IMR-90 (cell line): ENCODE data around the gene MPRIP. TPM values are rescaled to one million over a fixed set of nuclear protein-coding genes. Genes with fewer than 3 reads are reported as not detected.

Source experiments
- ATAC-seq: fragments of 200-7000 bp; cut with Tn5 transposase; 2 replicates; pipeline ENCODE4 v1.9.1; 2020; ENCODE audit warnings: low read depth, mild to moderate bottlenecking, moderate library complexity
- BruUV-seq: library from RNA; stranded (reverse); fragments of 400-500 nt; replicated peaks from 2 replicates; lab custom pipeline; 2021; lab: Mats Ljungman, UMichigan
- CTCF ChIA-PET: fragments of 300-600 bp; formaldehyde crosslinking; extraction: SDS; loops from one replicate; lab custom pipeline; 2021; ENCODE audit warnings: antibody characterized with exemption; lab: Yijun Ruan, JAX
- POLR2A ChIA-PET: fragments of 300-600 bp; sonication (Branson Sonifier 250); formaldehyde crosslinking; loops from one replicate; lab custom pipeline; 2022; ENCODE audit warnings: antibody characterized with exemption; ENCODE audit not compliant: unreplicated experiment; lab: Charles Lee
- DNase-seq: peaks from one replicate; pipeline ENCODE4 v3.0.0; 2013
- H2AFZ ChIP-seq: replicated peaks from 2 replicates; pipeline ENCODE3; 2013; ENCODE audit warnings: low read length, mild to moderate bottlenecking; ENCODE audit not compliant: poor library complexity
- H2AK5ac ChIP-seq: 2 replicates; pipeline ENCODE4 v1.6.1; 2013; ENCODE audit warnings: low read depth, low read length, inconsistent platforms
- H2AK9ac ChIP-seq: replicated peaks from 2 replicates; pipeline ENCODE3; 2013; ENCODE audit warnings: mild to moderate bottlenecking, low read depth, low read length, moderate library complexity; ENCODE audit not compliant: poor library complexity
- H2BK120ac ChIP-seq: 2 replicates; pipeline ENCODE4 v1.6.1; 2013; ENCODE audit warnings: low read depth, low read length, inconsistent platforms
- H2BK15ac ChIP-seq: 3 replicates; pipeline ENCODE4 v1.6.1; 2013; ENCODE audit warnings: low read depth, low read length, inconsistent platforms
- H2BK20ac ChIP-seq: 2 replicates; pipeline ENCODE4 v1.6.1; 2013; ENCODE audit warnings: low read depth, mild to moderate bottlenecking, inconsistent platforms, low read length, moderate library complexity
- H2BK5ac ChIP-seq: 2 replicates; pipeline ENCODE4 v1.6.1; 2013; ENCODE audit warnings: mild to moderate bottlenecking, low read depth, low read length, inconsistent platforms; ENCODE audit not compliant: poor library complexity, severe bottlenecking
- H3K14ac ChIP-seq: replicated peaks from 2 replicates; pipeline ENCODE4 v1.6.1; 2013; ENCODE audit warnings: low read depth, low read length, inconsistent platforms
- H3K18ac ChIP-seq: 2 replicates; pipeline ENCODE4 v1.6.1; 2013; ENCODE audit warnings: low read depth, low read length, control low read depth
- H3K23ac ChIP-seq: 2 replicates; pipeline ENCODE4 v1.6.1; 2013; ENCODE audit warnings: low read depth, low read length, inconsistent platforms
- H3K27ac ChIP-seq: 2 replicates; pipeline ENCODE4 v1.5.1; 2013; ENCODE audit warnings: mild to moderate bottlenecking, control low read depth, low read length; ENCODE audit not compliant: insufficient read depth
- H3K27me3 ChIP-seq: 2 replicates; pipeline ENCODE4 v1.6.1; 2013; ENCODE audit warnings: low read length; ENCODE audit not compliant: control insufficient read depth, insufficient read depth
- H3K36me3 ChIP-seq: 2 replicates; pipeline ENCODE4 v1.6.1; 2013; ENCODE audit warnings: low read length, mixed read lengths; ENCODE audit not compliant: control insufficient read depth, insufficient read depth
- H3K4ac ChIP-seq: 2 replicates; pipeline ENCODE4 v1.6.1; 2013; ENCODE audit warnings: low read depth, low read length, inconsistent platforms
- H3K4me1 ChIP-seq: 2 replicates; pipeline ENCODE4 v1.6.1; 2013; ENCODE audit warnings: low read length, mixed read lengths; ENCODE audit not compliant: control insufficient read depth, insufficient read depth
- H3K4me2 ChIP-seq: 2 replicates; pipeline ENCODE4 v1.6.1; 2013; ENCODE audit warnings: low read depth, mild to moderate bottlenecking, control low read depth, low read length, moderate library complexity
- H3K4me3 ChIP-seq: 2 replicates; pipeline ENCODE4 v1.5.1; 2013; ENCODE audit warnings: low read depth, mild to moderate bottlenecking, control low read depth, low read length, moderate library complexity; ENCODE audit not compliant: insufficient read depth
- H3K56ac ChIP-seq: 2 replicates; pipeline ENCODE4 v1.6.1; 2013; ENCODE audit warnings: low read length, inconsistent platforms; ENCODE audit not compliant: insufficient read depth; ENCODE audit errors: extremely low read depth
- H3K79me1 ChIP-seq, 2 experiments: 2 replicates each; pipeline ENCODE4 v1.6.1; 2013; ENCODE audit warnings: low read length in 2 of 2, inconsistent platforms in 1 of 2, low read depth in 1 of 2
- H3K9ac ChIP-seq: 2 replicates; pipeline ENCODE4 v1.6.1; 2013; ENCODE audit warnings: low read depth, low read length, control low read depth
- H3K9me1 ChIP-seq: 2 replicates; pipeline ENCODE4 v1.6.1; 2013; ENCODE audit warnings: low read length, inconsistent platforms; ENCODE audit not compliant: insufficient read depth
- H3K9me3 ChIP-seq: 2 replicates; pipeline ENCODE4 v1.6.1; 2013; ENCODE audit warnings: low read length; ENCODE audit not compliant: control insufficient read depth, insufficient read depth
- H4K20me1 ChIP-seq: 2 replicates; pipeline ENCODE4 v1.6.1; 2013; ENCODE audit warnings: low read length, inconsistent platforms; ENCODE audit not compliant: insufficient read depth
- H4K5ac ChIP-seq: 2 replicates; pipeline ENCODE4 v1.6.1; 2013; ENCODE audit warnings: mild to moderate bottlenecking, low read depth, low read length, control low read depth
- H4K8ac ChIP-seq, 2 experiments: 2 replicates each; pipeline ENCODE4 v1.6.1; 2013; ENCODE audit warnings: low read depth in 2 of 2, low read length in 2 of 2, control low read depth in 1 of 2, inconsistent platforms in 1 of 2
- H4K91ac ChIP-seq: 2 replicates; pipeline ENCODE4 v1.6.1; 2013; ENCODE audit warnings: low read depth, low read length, inconsistent platforms; ENCODE audit not compliant: insufficient read depth
- BHLHE40 ChIP-seq: fragments of 150-350 bp; IDR thresholded peaks from 2 replicates; pipeline ENCODE4 v1.6.1; 2016; ENCODE audit warnings: mild to moderate bottlenecking, low read depth, low read length
- CEBPB ChIP-seq: IDR thresholded peaks from 2 replicates; pipeline ENCODE4 v1.6.1; 2012; ENCODE audit warnings: low read depth, low read length, improper control_type of control experiment
- CHD1 ChIP-seq: IDR thresholded peaks from 2 replicates; pipeline ENCODE4 v1.6.1; 2012; ENCODE audit warnings: low read depth, low read length, improper control_type of control experiment
- NFE2L2 ChIP-seq: fragments of 150-350 bp; IDR thresholded peaks from 2 replicates; pipeline ENCODE4 v1.6.1; 2016; ENCODE audit warnings: low read depth, mild to moderate bottlenecking, low read length
- RAD21 ChIP-seq: IDR thresholded peaks from 2 replicates; pipeline ENCODE4 v1.6.1; 2012; ENCODE audit warnings: low read length, improper control_type of control experiment
- RFX5 ChIP-seq: IDR thresholded peaks from 2 replicates; pipeline ENCODE4 v1.8.0; 2012; ENCODE audit warnings: low read depth, mild to moderate bottlenecking, low read length, moderate library complexity
- WGBS, 2 experiments: methylation state at CpG; one replicate each; pipeline versions ENCODE4 v1.1.5 to v1.1.7; 2013; ENCODE audit warnings: missing lambda C conversion rate in 2 of 2; ENCODE audit not compliant: insufficient read length in 1 of 2; ENCODE audit errors: extremely low coverage in 2 of 2; 5-methylcytosine and 5-hydroxymethylcytosine counted together
- dilution Hi-C: fragments of 300-500 bp; cut with HindIII; formaldehyde crosslinking; loops from one replicate; pipeline ENCODE4 v1.14.3; 2018; ENCODE audit warnings: low sequenced_read_pairs; ENCODE audit not compliant: unreplicated experiment
- in situ Hi-C: fragments of 300-500 bp; cut with MboI; formaldehyde crosslinking; loops from 3 replicates; pipeline ENCODE4 v1.14.3; 2019; ENCODE audit warnings: low sequenced_read_pairs, inconsistent platforms, mixed read lengths
- intact Hi-C: fragments of 100-400 bp; cut with micrococcal nuclease; formaldehyde crosslinking; loops from 2 replicates; pipeline ENCODE4 v1.10.0; 2022
- polyA plus RNA-seq, 3 experiments: library from polyadenylated mRNA; depleted of rRNA; stranded (reverse); fragments of >200 nt; gene quantifications; 2 replicates each; pipeline ENCODE4 v1.2.3, GENCODE V29; 2012; ENCODE audit warnings: low replicate concordance in 1 of 3
- total RNA-seq: library from RNA; depleted of rRNA; stranded (reverse); fragments of >200 nt; gene quantifications from 2 replicates; pipeline ENCODE4 v1.2.3, GENCODE V29; 2012

Gene MPRIP
- total and polyA plus RNA-seq, 2 of the 4 experiments (the other 2 are of a cell fraction) = 111 to 149 TPM

- no peak overlapping the region for H3K23ac ChIP-seq
- ATAC-seq (no peak), DNase-seq (no peak)
- H3K18ac ChIP-seq = no peak overlapping the region
- H4K5ac ChIP-seq = no peak overlapping the region
- no TSS peak for BruUV-seq
- H2AK9ac ChIP-seq = no peak overlapping the region
- no peak overlapping the region for H2AK5ac ChIP-seq
- H3K36me3 ChIP-seq = peaks cover 72% of the 10 kb centered on the region
- dilution Hi-C loops = no loop called here
- no peak overlapping the region for H2AFZ ChIP-seq
- POLR2A ChIA-PET = no interaction called here
- peaks cover 4% of the 10 kb centered on the region; the same call in 1 of the 2 replicates for H3K9me1 ChIP-seq
- peaks cover 13 to 55% of the 10 kb centered on the region in 2 experiments for H3K79me1 ChIP-seq
- H3K9ac ChIP-seq = no peak overlapping the region
- no peak overlapping the region for H4K91ac ChIP-seq
- in situ Hi-C loops = no loop called here
- no peaks in the 10 kb centered on the region for H3K27me3 ChIP-seq
- 94% methylated on average over 7 of the region's 8 CpGs; no CpG with 5 or more reads in 1 of the 2 experiments for WGBS, 2 experiments
- no peak for TF ChIP-seq RAD21
- TF ChIP-seq CHD1 = no peak
- no peak for TF ChIP-seq CEBPB
- no peak for TF ChIP-seq RFX5
- TF ChIP-seq BHLHE40 = no peak
- no peak for TF ChIP-seq NFE2L2
- H3K9me3 ChIP-seq = no peaks in the 10 kb centered on the region
- H3K4ac ChIP-seq = no peak overlapping the region
- no peak overlapping the region for H3K4me3 ChIP-seq
- no peak overlapping the region for H2BK5ac ChIP-seq
- no peak overlapping the region for H2BK20ac ChIP-seq
- peaks cover 12% of the 10 kb centered on the region for H4K20me1 ChIP-seq
- CTCF ChIA-PET = no interaction called here
- H3K4me2 ChIP-seq = no peak overlapping the region
- H4K8ac ChIP-seq = no peak overlapping the region
- H3K4me1 ChIP-seq = no peaks in the 10 kb centered on the region
- no peak overlapping the region for H3K14ac ChIP-seq
- H2BK120ac ChIP-seq = no peak overlapping the region
- no peak overlapping the region for H2BK15ac ChIP-seq
- no peak overlapping the region for H3K56ac ChIP-seq
- no peak overlapping the region for H3K27ac ChIP-seq
- intact Hi-C loops = no loop called here
Measured at GRCh38 chr17:17166446-17166845, 124.2 kb downstream of the MPRIP start.
